OCI-LY3 (cell line): Measurements from ENCODE around the gene USP3.
A peak's percentile ranks its signal among the peaks of the same experiment; 100 is the strongest.

ENCODE experiments used
- H2AFZ ChIP-seq: fragments of 200-600, 300-600 bp; shearing (Covaris generic); 2 replicates; pipeline ENCODE4 v1.6.0; 2014; ENCODE audit warnings: antibody characterized with exemption, low read depth, low read length
- H3K27ac ChIP-seq: fragments of 200-600, 300-600 bp; sonication (generic); 2 replicates; pipeline ENCODE4 v1.5.1; 2014; ENCODE audit warnings: mild to moderate bottlenecking, low read length, moderate library complexity, mixed read lengths
- H3K27me3 ChIP-seq: fragments of 200-600, 300-600 bp; sonication (generic); 2 replicates; pipeline ENCODE4 v1.6.1; 2014; ENCODE audit warnings: low read depth, low read length, mixed read lengths
- H3K36me3 ChIP-seq: fragments of 200-600, 300-600 bp; sonication (generic); replicated peaks from 2 replicates; pipeline ENCODE3; 2014; ENCODE audit warnings: low read depth, low read length, mixed read lengths
- H3K4me1 ChIP-seq: fragments of 300-600, 200-600 bp; sonication (generic); 2 replicates; pipeline ENCODE4 v1.6.1; 2014; ENCODE audit warnings: low read length, mixed read lengths
- H3K4me2 ChIP-seq: fragments of 200-600, 300-600 bp; sonication (generic); 2 replicates; pipeline ENCODE4 v1.6.1; 2014; ENCODE audit warnings: low read length, mixed read lengths
- H3K4me3 ChIP-seq: fragments of 300-600, 200-600 bp; sonication (generic); 2 replicates; pipeline ENCODE4 v1.5.1; 2014; ENCODE audit warnings: antibody characterized with exemption, mild to moderate bottlenecking, low read length, moderate library complexity
- H3K79me2 ChIP-seq: fragments of 300-600, 200-600 bp; shearing (Covaris generic); 2 replicates; pipeline ENCODE4 v1.6.1; 2014; ENCODE audit warnings: mild to moderate bottlenecking, low read length, mixed read lengths
- H3K9ac ChIP-seq: fragments of 300-600, 200-600 bp; shearing (Covaris generic); 2 replicates; pipeline ENCODE4 v1.6.0; 2014; ENCODE audit warnings: mild to moderate bottlenecking, low read length, moderate library complexity
- H3K9me3 ChIP-seq: fragments of 200-600, 300-600 bp; shearing (Covaris generic); 2 replicates; pipeline ENCODE4 v1.6.1; 2014; ENCODE audit warnings: low read length, mixed read lengths; ENCODE audit not compliant: insufficient read depth
- H4K20me1 ChIP-seq: fragments of 200-600, 300-600 bp; sonication (generic); 2 replicates; pipeline ENCODE4 v1.6.1; 2016; ENCODE audit warnings: low read length, mixed read lengths; ENCODE audit not compliant: insufficient read depth
- EZH2phosphoT487 ChIP-seq: fragments of 200-600 bp; shearing (Covaris generic); IDR thresholded peaks from 2 replicates; pipeline ENCODE4 v1.6.1; 2018; ENCODE audit warnings: antibody characterized with exemption, mixed run types, low read depth
- TF ChIP-seq, protein P1 (sequence below): fragments of 200-600, 300-600 bp; sonication (generic); IDR thresholded peaks from 2 replicates; pipeline ENCODE4 v1.5.1; 2014; ENCODE audit warnings: antibody characterized with exemption, low read length, low read depth

Gene USP3

DNA sequence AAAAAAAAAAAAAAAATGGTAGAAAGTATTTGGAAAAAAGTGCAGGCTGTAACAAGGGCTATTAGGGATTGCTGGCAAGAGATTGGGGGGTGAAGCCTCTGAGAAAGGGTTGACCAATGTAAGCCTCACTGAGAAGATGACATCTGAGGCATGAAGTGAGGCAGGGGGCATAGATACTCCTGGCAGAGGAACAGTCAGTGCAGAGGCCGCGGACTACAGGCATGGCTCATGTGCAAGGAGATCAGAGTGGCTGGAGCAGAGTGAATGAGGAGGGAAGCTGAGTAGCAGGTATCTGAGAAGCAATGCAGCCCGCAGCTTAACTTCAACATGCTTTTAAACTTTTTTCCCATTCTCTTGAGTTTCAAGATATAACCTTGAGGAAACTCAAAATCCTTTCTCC is 98.2 kb downstream of the USP3 start:
- Histone ChIP-seq H2AFZ (no peak overlapping the region), H3K9ac (no peak overlapping the region), H3K9me3 (no peaks in the 10 kb centered on the region), H3K79me2 (0 out of 2 replicates have a peak, but pooled peaks cover 4% of the 10 kb centered on the region), H3K4me3 (no peak overlapping the region), H3K36me3 (no peaks in the 10 kb centered on the region), H3K27ac (no peak overlapping the region), H3K4me2 (peak overlapping the region; percentile 12; the same call in 1 of the 2 replicates), H4K20me1 (no peaks in the 10 kb centered on the region), H3K27me3 (no peaks in the 10 kb centered on the region), H3K4me1 (peaks cover 50% of the 10 kb centered on the region)
- TF ChIP-seq, protein P1, sequence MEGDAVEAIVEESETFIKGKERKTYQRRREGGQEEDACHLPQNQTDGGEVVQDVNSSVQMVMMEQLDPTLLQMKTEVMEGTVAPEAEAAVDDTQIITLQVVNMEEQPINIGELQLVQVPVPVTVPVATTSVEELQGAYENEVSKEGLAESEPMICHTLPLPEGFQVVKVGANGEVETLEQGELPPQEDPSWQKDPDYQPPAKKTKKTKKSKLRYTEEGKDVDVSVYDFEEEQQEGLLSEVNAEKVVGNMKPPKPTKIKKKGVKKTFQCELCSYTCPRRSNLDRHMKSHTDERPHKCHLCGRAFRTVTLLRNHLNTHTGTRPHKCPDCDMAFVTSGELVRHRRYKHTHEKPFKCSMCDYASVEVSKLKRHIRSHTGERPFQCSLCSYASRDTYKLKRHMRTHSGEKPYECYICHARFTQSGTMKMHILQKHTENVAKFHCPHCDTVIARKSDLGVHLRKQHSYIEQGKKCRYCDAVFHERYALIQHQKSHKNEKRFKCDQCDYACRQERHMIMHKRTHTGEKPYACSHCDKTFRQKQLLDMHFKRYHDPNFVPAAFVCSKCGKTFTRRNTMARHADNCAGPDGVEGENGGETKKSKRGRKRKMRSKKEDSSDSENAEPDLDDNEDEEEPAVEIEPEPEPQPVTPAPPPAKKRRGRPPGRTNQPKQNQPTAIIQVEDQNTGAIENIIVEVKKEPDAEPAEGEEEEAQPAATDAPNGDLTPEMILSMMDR = no peak
- no peak for TF ChIP-seq EZH2phosphoT487

DNA sequence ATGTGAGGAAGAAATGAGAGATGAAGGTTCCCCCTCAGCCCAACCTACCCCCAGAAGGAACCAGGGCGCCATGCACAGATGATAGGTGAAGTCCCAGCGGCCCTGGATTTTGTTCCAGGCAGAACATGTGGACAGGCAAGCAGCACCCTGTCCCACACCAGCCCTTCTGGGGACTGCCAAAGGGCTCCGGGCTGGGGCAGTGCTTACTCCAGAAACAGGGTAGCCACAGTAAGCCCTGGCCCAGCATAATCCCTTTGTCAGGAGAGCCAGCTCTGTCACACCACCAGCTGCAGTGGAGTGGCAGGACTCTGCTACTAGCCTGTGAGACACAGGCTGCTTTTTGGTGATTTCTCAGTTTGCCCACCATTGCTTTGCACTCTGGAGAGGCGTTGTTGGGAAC is 99.1 kb downstream of the USP3 start:
- Histone ChIP-seq H2AFZ (no peak overlapping the region), H3K9ac (no peak overlapping the region), H3K27ac (no peak overlapping the region), H3K4me2 (peak overlapping the region; percentile 12; the same call in 1 of the 2 replicates), H3K4me3 (no peak overlapping the region), H4K20me1 (no peaks in the 10 kb centered on the region), H3K9me3 (no peaks in the 10 kb centered on the region), H3K4me1 (peaks cover 44% of the 10 kb centered on the region), H3K79me2 (0 out of 2 replicates have a peak, but pooled peaks cover 4% of the 10 kb centered on the region), H3K27me3 (no peaks in the 10 kb centered on the region), H3K36me3 (peaks cover 9% of the 10 kb centered on the region)
- TF ChIP-seq, protein P1 = no peak
- TF ChIP-seq EZH2phosphoT487 = no peak

DNA sequence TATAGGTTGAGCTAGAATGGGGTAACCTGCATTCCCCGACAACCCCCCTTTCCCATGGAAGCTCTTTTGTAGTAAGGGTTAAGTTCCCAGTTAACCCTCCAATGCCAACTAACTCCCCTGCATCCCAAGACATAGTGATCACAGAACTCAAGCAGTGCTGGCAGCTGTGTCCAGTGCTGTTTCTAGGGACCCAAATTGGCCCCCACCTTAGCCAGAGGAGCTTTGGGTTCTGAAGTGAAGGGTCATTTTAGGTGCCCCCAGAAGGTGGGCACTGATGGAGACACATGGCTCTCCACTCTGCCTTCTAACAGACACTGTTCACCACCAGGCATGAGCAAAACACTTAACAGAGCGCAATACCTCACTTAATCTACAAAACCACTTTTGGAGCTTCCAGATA is 99.9 kb downstream of the USP3 start:
- H3K4me1 ChIP-seq = peaks cover 38% of the 10 kb centered on the region
- no peaks in the 10 kb centered on the region for H3K27me3 ChIP-seq
- no peak overlapping the region for H3K4me3 ChIP-seq
- TF ChIP-seq EZH2phosphoT487 = no peak
- TF ChIP-seq, protein P1 = no peak
- peaks cover 17% of the 10 kb centered on the region for H3K36me3 ChIP-seq
- H3K9me3 ChIP-seq = no peaks in the 10 kb centered on the region
- H3K9ac ChIP-seq = no peak overlapping the region
- no peak overlapping the region for H3K27ac ChIP-seq
- H3K79me2 ChIP-seq = 0 out of 2 replicates have a peak, but pooled peaks cover 4% of the 10 kb centered on the region
- H2AFZ ChIP-seq = no peak overlapping the region
- H4K20me1 ChIP-seq = no peaks in the 10 kb centered on the region
- no peak overlapping the region for H3K4me2 ChIP-seq

DNA sequence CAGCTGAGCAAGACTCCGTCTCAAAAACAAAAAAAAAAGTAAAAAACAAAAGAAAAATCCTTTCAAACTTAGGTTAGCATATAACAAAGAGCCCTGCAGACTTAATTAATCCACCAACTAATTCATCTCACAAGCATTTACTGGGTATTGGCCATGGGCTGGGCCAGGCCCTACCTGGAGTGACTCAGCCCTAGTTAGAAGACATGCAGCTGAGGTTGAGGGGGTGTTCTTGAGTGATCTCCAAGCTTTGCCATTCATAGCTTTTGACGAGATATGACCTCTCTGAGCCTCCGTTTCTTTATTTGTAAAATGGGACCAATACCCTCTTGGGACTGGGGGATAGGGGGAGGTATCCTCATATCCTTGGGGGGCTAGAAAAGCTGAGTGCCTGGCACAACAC is 100.6 kb downstream of the USP3 start:
- no peak overlapping the region for H2AFZ ChIP-seq
- H3K27me3 ChIP-seq = no peaks in the 10 kb centered on the region
- no peak overlapping the region for H3K27ac ChIP-seq
- no peaks in the 10 kb centered on the region for H3K9me3 ChIP-seq
- peaks cover 21% of the 10 kb centered on the region for H3K36me3 ChIP-seq
- H3K9ac ChIP-seq = no peak overlapping the region
- H3K4me2 ChIP-seq = no peak overlapping the region
- no peaks in the 10 kb centered on the region for H4K20me1 ChIP-seq
- H3K4me1 ChIP-seq = peaks cover 39% of the 10 kb centered on the region
- TF ChIP-seq EZH2phosphoT487 = no peak
- TF ChIP-seq, protein P1 = no peak
- H3K4me3 ChIP-seq = no peak overlapping the region
- 0 out of 2 replicates have a peak, but pooled peaks cover 3% of the 10 kb centered on the region for H3K79me2 ChIP-seq
